HEK293 (cell line): ENCODE results near the gene CORO2B.

ENCODE experiments used
- CTCF ChIA-PET: fragments of 350-600 bp; formaldehyde crosslinking; extraction: SDS; loops from one replicate; lab custom pipeline; 2021; ENCODE audit warnings: antibody characterized with exemption; lab: Yijun Ruan, JAX
- POLR2A ChIA-PET: fragments of 300-600 bp; formaldehyde crosslinking; extraction: SDS; loops from one replicate; lab custom pipeline; 2020; ENCODE audit warnings: antibody characterized with exemption, inconsistent platforms; lab: Yijun Ruan, JAX
- H3K27ac ChIP-seq: fragments of 200-500 bp; sonication (Bioruptor generic); 2 replicates; pipeline ENCODE4 v1.5.1; 2014; ENCODE audit warnings: low read depth, low read length, control low read depth, inconsistent platforms; ENCODE audit errors: extremely low read depth
- H3K36me3 ChIP-seq, 2 experiments: fragments of 200-500 bp in 1 of 2; sonication (Bioruptor generic) in 1 of 2; 1 replicate in 1 of 2; 2 replicates in 1 of 2; pipeline ENCODE4 v1.5.1; 2014 to 2017; ENCODE audit warnings: inconsistent platforms in 2 of 2, low read length in 2 of 2; ENCODE audit not compliant: control insufficient read depth in 2 of 2, insufficient read depth in 1 of 2
- H3K4me1 ChIP-seq: fragments of 200-500 bp; sonication (Bioruptor generic); 2 replicates; pipeline ENCODE4 v1.5.1; 2014; ENCODE audit warnings: mild to moderate bottlenecking, low read length, inconsistent platforms; ENCODE audit not compliant: control insufficient read depth, insufficient read depth
- H3K4me3 ChIP-seq: 2 replicates; pipeline ENCODE4 v1.5.1; 2011; ENCODE audit warnings: low read depth, mild to moderate bottlenecking, control low read depth, low read length, moderate library complexity
- H3K9me3 ChIP-seq: fragments of 200-500 bp; sonication (Bioruptor generic); 2 replicates; pipeline ENCODE4 v1.5.1; 2014; ENCODE audit warnings: low read depth, low read length, inconsistent platforms; ENCODE audit not compliant: control insufficient read depth, insufficient read depth
- EGR2 ChIP-seq: fragments of 450-650 bp; formaldehyde crosslinking; IDR thresholded peaks from 2 replicates; pipeline ENCODE4 v1.5.1; 2016; ENCODE audit warnings: low read depth, missing biosample characterization, missing genetic modification characterization
- KLF7 ChIP-seq: fragments of 450-650 bp; formaldehyde crosslinking; IDR thresholded peaks from 2 replicates; pipeline ENCODE4 v1.5.1; 2016; ENCODE audit warnings: missing biosample characterization, missing genetic modification characterization, borderline replicate concordance
- PRDM1 ChIP-seq: fragments of 450-650 bp; formaldehyde crosslinking; IDR thresholded peaks from 2 replicates; pipeline ENCODE4; 2016; ENCODE audit warnings: missing biosample characterization, missing genetic modification characterization
- PRDM4 ChIP-seq: fragments of 450-650 bp; formaldehyde crosslinking; IDR thresholded peaks from 2 replicates; pipeline ENCODE4 v1.5.1; 2017; ENCODE audit warnings: missing biosample characterization, missing genetic modification characterization
- REPIN1 ChIP-seq: fragments of 450-650 bp; formaldehyde crosslinking; IDR thresholded peaks from 2 replicates; pipeline ENCODE4 v1.5.1; 2017; ENCODE audit warnings: missing biosample characterization, missing genetic modification characterization, low read depth
- SCRT2 ChIP-seq: fragments of 450-650 bp; formaldehyde crosslinking; IDR thresholded peaks from 2 replicates; pipeline ENCODE4 v1.5.1; 2016; ENCODE audit warnings: missing biosample characterization, missing genetic modification characterization
- ZEB2 ChIP-seq: fragments of 450-650 bp; formaldehyde crosslinking; IDR thresholded peaks from 2 replicates; pipeline ENCODE4 v1.5.1; 2016; ENCODE audit warnings: missing biosample characterization, missing genetic modification characterization
- ZNF121 ChIP-seq: fragments of 450-650 bp; formaldehyde crosslinking; IDR thresholded peaks from 2 replicates; pipeline ENCODE4 v1.5.1; 2016; ENCODE audit warnings: missing biosample characterization, missing genetic modification characterization
- ZNF146 ChIP-seq: fragments of 450-650 bp; formaldehyde crosslinking; IDR thresholded peaks from 2 replicates; pipeline ENCODE4 v1.5.1; 2016; ENCODE audit warnings: missing biosample characterization, missing genetic modification characterization
- ZNF184 ChIP-seq: fragments of 450-650 bp; IDR thresholded peaks from 2 replicates; pipeline ENCODE4 v1.5.1; 2018; ENCODE audit warnings: missing biosample characterization, mild to moderate bottlenecking, missing genetic modification characterization
- ZNF211 ChIP-seq: fragments of 450-650 bp; formaldehyde crosslinking; IDR thresholded peaks from 2 replicates; pipeline ENCODE4 v1.5.1; 2016; ENCODE audit warnings: low read depth, missing biosample characterization, missing genetic modification characterization
- ZNF23 ChIP-seq: fragments of 450-650 bp; formaldehyde crosslinking; IDR thresholded peaks from 2 replicates; pipeline ENCODE4 v1.5.1; 2016; ENCODE audit warnings: missing biosample characterization, missing genetic modification characterization, borderline replicate concordance
- ZNF24 ChIP-seq: fragments of 450-650 bp; formaldehyde crosslinking; IDR thresholded peaks from 2 replicates; pipeline ENCODE4 v1.5.1; 2016; ENCODE audit warnings: missing biosample characterization, missing genetic modification characterization
- ZNF280D ChIP-seq: fragments of 450-650 bp; formaldehyde crosslinking; IDR thresholded peaks from 2 replicates; pipeline ENCODE4 v1.5.1; 2016; ENCODE audit warnings: missing biosample characterization, missing genetic modification characterization
- ZNF366 ChIP-seq: fragments of 450-650 bp; formaldehyde crosslinking; conservative IDR thresholded peaks from 2 replicates; pipeline ENCODE4 v1.5.1; 2016; ENCODE audit warnings: missing biosample characterization, missing genetic modification characterization
- ZNF391 ChIP-seq: fragments of 450-650 bp; formaldehyde crosslinking; IDR thresholded peaks from 2 replicates; pipeline ENCODE4 v1.5.1; 2016; ENCODE audit warnings: low read depth, missing biosample characterization, missing genetic modification characterization, borderline replicate concordance
- ZNF426 ChIP-seq: fragments of 450-650 bp; formaldehyde crosslinking; IDR thresholded peaks from 2 replicates; pipeline ENCODE4 v1.5.1; 2017; ENCODE audit warnings: missing biosample characterization, missing genetic modification characterization, mild to moderate bottlenecking, inconsistent platforms, moderate library complexity
- ZNF488 ChIP-seq: fragments of 450-650 bp; formaldehyde crosslinking; IDR thresholded peaks from 2 replicates; pipeline ENCODE4 v1.5.1; 2016; ENCODE audit warnings: missing biosample characterization, missing genetic modification characterization
- ZNF521 ChIP-seq: fragments of 450-650 bp; formaldehyde crosslinking; IDR thresholded peaks from 2 replicates; pipeline ENCODE4 v1.5.1; 2017; ENCODE audit warnings: missing biosample characterization, mild to moderate bottlenecking, missing genetic modification characterization
- ZNF645 ChIP-seq: fragments of 450-650 bp; formaldehyde crosslinking; IDR thresholded peaks from 2 replicates; pipeline ENCODE4; 2016; ENCODE audit warnings: missing biosample characterization, missing genetic modification characterization
- ZNF747 ChIP-seq: fragments of 450-650 bp; formaldehyde crosslinking; IDR thresholded peaks from 2 replicates; pipeline ENCODE4 v1.5.1; 2016; ENCODE audit warnings: missing biosample characterization, missing genetic modification characterization
- ZSCAN23 ChIP-seq: fragments of 450-650 bp; formaldehyde crosslinking; IDR thresholded peaks from 2 replicates; pipeline ENCODE4 v1.5.1; 2016; ENCODE audit warnings: missing biosample characterization, missing genetic modification characterization

CORO2B gene

GRCh38 chr15:68536331-68537095 lies 42.3 kb upstream of the CORO2B start:
- no peaks in the 10 kb centered on the region for H3K36me3 ChIP-seq
- no peaks in the 10 kb centered on the region for H3K4me1 ChIP-seq
- CTCF ChIA-PET: interaction anchor here (0.5 to 5.6 kb wide), 4 partner anchors 12 to 284 kb away, joined by 3 to 49 read pairs (median 16); no protein-coding TSS in a partner anchor
- TF ChIP-seq ZNF23 (no peak), PRDM1 (tag by site-specific recombination) (no peak), ZNF645 (tag by site-specific recombination) (no peak), ZEB2 (no peak), ZNF366 (no peak), ZNF121 (tag by site-specific recombination) (no peak), ZNF488 (tag by site-specific recombination) (no peak), ZNF211 (tag by site-specific recombination) (no peak), EGR2 (tag by site-specific recombination) (no peak), ZNF24 (tag by site-specific recombination) (no peak), ZNF184 (no peak), PRDM4 (tag by site-specific recombination) (no peak), ZNF280D (tag by site-specific recombination) (no peak), ZNF521 (no peak), ZNF426 (tag by site-specific recombination) (no peak), ZNF747 (no peak)
- H3K4me3 ChIP-seq: no peak overlapping the region
- H3K27ac ChIP-seq: no peak overlapping the region
- POLR2A ChIA-PET: no interaction called here
- H3K9me3 ChIP-seq: no peaks in the 10 kb centered on the region; the same call in 1 of the 2 replicates

GRCh38 chr15:68537097-68537496 lies 41.7 kb upstream of the CORO2B start:
- H3K27ac ChIP-seq: no peak overlapping the region
- ChIA-PET CTCF (interaction anchor here (1.0 to 5.6 kb wide), 5 partner anchors 10 to 284 kb away, joined by 3 to 49 read pairs (median 9); no protein-coding TSS in a partner anchor), POLR2A (no interaction called here)
- TF ChIP-seq ZSCAN23 (no peak), ZNF391 (tag by site-specific recombination) (no peak), ZNF146 (tag by site-specific recombination) (no peak), KLF7 (tag by site-specific recombination) (no peak), REPIN1 (tag by site-specific recombination) (no peak), SCRT2 (tag by site-specific recombination) (peak; percentile 63; the same call in 1 of the 2 replicates)
- no peak overlapping the region for H3K4me3 ChIP-seq
- no peaks in the 10 kb centered on the region for H3K4me1 ChIP-seq
- H3K36me3 ChIP-seq: no peaks in the 10 kb centered on the region
- H3K9me3 ChIP-seq: no peaks in the 10 kb centered on the region; the same call in 1 of the 2 replicates
